ENCODE measurements around the gene MOCOS. TPM values are rescaled to one million over a fixed set of nuclear protein-coding genes. Genes with fewer than 3 reads are reported as not detected.

Gene MOCOS
- total RNA-seq, 1 experiment from 2014 or later, result 4.2 TPM

- ATAC-seq (no peak), DNase-seq (ENCODE audit: low spot score) (no peak)
- peaks cover 4% of the 10 kb centered on the region for H3K4me1 Mint-ChIP-seq
- H3K36me3 Mint-ChIP-seq, result no peaks in the 10 kb centered on the region
- ChIA-PET POLR2A (no interaction called here), CTCF (no interaction called here)
- TF ChIP-seq HMGA2 (CRISPR knock-in tag; IDR thresholded peaks at IDR 0.05), result no peak
- no peak overlapping the region for H3K27ac Mint-ChIP-seq
- H3K9me3 Mint-ChIP-seq, result peaks cover 10% of the 10 kb centered on the region; the same call in 1 of the 2 replicates
- H3K4me3 Mint-ChIP-seq, result no peak overlapping the region
- peaks cover 13% of the 10 kb centered on the region for H3K27me3 Mint-ChIP-seq (ENCODE audit: low read depth)
These were observed 106.7 kb downstream of the MOCOS start for GRCh38 chr18:36294031-36294430.

GRCh38 chr18:36295214-36295613 is 107.9 kb downstream of the MOCOS start:
- Mint-ChIP-seq H3K9me3 (peaks cover 4% of the 10 kb centered on the region; the same call in 1 of the 2 replicates), H3K27ac (no peak overlapping the region), H3K4me1 (peaks cover 5% of the 10 kb centered on the region), H3K36me3 (no peaks in the 10 kb centered on the region), H3K4me3 (no peak overlapping the region), H3K27me3 (ENCODE audit: low read depth) (peaks cover 17% of the 10 kb centered on the region)
- DNase-seq (ENCODE audit: low spot score) (no peak), ATAC-seq (no peak)
- ChIA-PET CTCF (interaction anchor here (1.0 to 1.1 kb wide), 2 partner anchors 10 to 92 kb away, joined by 3 to 5 read pairs; no protein-coding TSS in a partner anchor), POLR2A (no interaction called here)
- TF ChIP-seq JUN (CRISPR knock-in tag; IDR thresholded peaks at IDR 0.05), result no peak
- TF ChIP-seq TEAD4 (CRISPR knock-in tag; IDR thresholded peaks at IDR 0.05), result no peak
- no peak for TF ChIP-seq ZNF219 (CRISPR knock-in tag; IDR thresholded peaks at IDR 0.05; ENCODE audit: borderline replicate concordance)
- no peak for TF ChIP-seq CDX4 (CRISPR knock-in tag; IDR thresholded peaks at IDR 0.05; ENCODE audit: borderline replicate concordance)
- TF ChIP-seq GRHL2 (CRISPR knock-in tag; IDR thresholded peaks at IDR 0.05; ENCODE audit: insufficient replicate concordance, severe bottlenecking), result no peak
- no peak for TF ChIP-seq USF1 (CRISPR knock-in tag; IDR thresholded peaks at IDR 0.05)
- TF ChIP-seq TP53 (CRISPR knock-in tag; IDR thresholded peaks at IDR 0.05), result no peak
- no peak for TF ChIP-seq E2F5 (CRISPR knock-in tag; IDR thresholded peaks at IDR 0.05)
- TF ChIP-seq JAZF1 (CRISPR knock-in tag; IDR thresholded peaks at IDR 0.05), result no peak

DNA sequence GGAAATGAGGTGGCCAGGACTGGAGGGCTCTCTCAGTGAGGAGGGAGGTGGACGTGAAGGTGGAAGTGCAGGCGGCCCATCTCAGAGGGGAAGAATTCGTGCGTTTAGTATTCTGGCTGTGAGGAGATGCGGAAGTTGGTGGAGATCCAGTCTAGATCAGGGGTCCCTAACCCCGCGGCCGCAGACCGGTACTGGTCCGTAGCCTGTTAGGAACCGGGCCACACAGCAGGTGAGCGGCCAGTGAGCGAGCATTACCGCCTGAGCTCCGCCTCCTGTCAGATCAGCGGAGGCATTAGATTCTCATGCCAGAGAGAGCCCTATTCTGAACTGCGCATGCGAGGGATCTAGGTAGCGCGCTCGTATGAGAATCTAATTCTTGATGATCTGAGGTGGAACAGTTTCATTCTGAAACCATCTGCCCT is 108.6 kb downstream of the MOCOS start:
- DNase-seq (ENCODE audit: low spot score) (peak; percentile 37), ATAC-seq (no peak)
- Mint-ChIP-seq H3K4me1 (peaks cover 5% of the 10 kb centered on the region), H3K36me3 (no peaks in the 10 kb centered on the region), H3K4me3 (no peak overlapping the region), H3K27ac (no peak overlapping the region), H3K9me3 (peaks cover 4% of the 10 kb centered on the region; the same call in 1 of the 2 replicates), H3K27me3 (ENCODE audit: low read depth) (peaks cover 23% of the 10 kb centered on the region)
- ChIA-PET CTCF (interaction anchor here (1.0 to 3.6 kb wide), 3 partner anchors 11 to 117 kb away, joined by 3 to 26 read pairs (median 5); no protein-coding TSS in a partner anchor), POLR2A (no interaction called here)
- TF ChIP-seq FOXP1 (CRISPR knock-in tag; IDR thresholded peaks at IDR 0.05; ENCODE audit: borderline replicate concordance) (no peak), TCF7 (CRISPR knock-in tag; IDR thresholded peaks at IDR 0.05; ENCODE audit: low read depth) (no peak), ELF4 (CRISPR knock-in tag; IDR thresholded peaks at IDR 0.05; ENCODE audit: low read depth) (no peak), CDX4 (CRISPR knock-in tag; IDR thresholded peaks at IDR 0.05; ENCODE audit: borderline replicate concordance) (no peak), NFATC4 (CRISPR knock-in tag; IDR thresholded peaks at IDR 0.05) (no peak), FOXK1 (CRISPR knock-in tag; IDR thresholded peaks at IDR 0.05) (no peak), AFF4 (CRISPR knock-in tag; IDR thresholded peaks at IDR 0.05; ENCODE audit: borderline replicate concordance) (no peak), USF1 (CRISPR knock-in tag; IDR thresholded peaks at IDR 0.05) (no peak), JAZF1 (CRISPR knock-in tag; IDR thresholded peaks at IDR 0.05) (no peak), ZNF396 (CRISPR knock-in tag; IDR thresholded peaks at IDR 0.05; ENCODE audit: borderline replicate concordance) (no peak), NR2C2 (CRISPR knock-in tag; IDR thresholded peaks at IDR 0.05) (no peak)
- TF ChIP-seq, protein P1, sequence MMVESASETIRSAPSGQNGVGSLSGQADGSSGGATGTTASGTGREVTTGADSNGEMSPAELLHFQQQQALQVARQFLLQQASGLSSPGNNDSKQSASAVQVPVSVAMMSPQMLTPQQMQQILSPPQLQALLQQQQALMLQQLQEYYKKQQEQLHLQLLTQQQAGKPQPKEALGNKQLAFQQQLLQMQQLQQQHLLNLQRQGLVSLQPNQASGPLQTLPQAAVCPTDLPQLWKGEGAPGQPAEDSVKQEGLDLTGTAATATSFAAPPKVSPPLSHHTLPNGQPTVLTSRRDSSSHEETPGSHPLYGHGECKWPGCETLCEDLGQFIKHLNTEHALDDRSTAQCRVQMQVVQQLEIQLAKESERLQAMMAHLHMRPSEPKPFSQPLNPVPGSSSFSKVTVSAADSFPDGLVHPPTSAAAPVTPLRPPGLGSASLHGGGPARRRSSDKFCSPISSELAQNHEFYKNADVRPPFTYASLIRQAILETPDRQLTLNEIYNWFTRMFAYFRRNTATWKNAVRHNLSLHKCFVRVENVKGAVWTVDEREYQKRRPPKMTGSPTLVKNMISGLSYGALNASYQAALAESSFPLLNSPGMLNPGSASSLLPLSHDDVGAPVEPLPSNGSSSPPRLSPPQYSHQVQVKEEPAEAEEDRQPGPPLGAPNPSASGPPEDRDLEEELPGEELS (CRISPR knock-in tag; IDR thresholded peaks at IDR 0.05), result no peak
